Suprapubic skin (tissue), 4 donors: ENCODE results near the gene GAS7. TPM values are rescaled to one million over a fixed set of nuclear protein-coding genes. Genes with fewer than 3 reads are reported as not detected.

Experiments used
- total RNA-seq, 4 donors: library from RNA; depleted of rRNA; stranded (reverse); fragments of >200 nt; gene quantifications; one replicate each; pipeline ENCODE4 v1.1.0, GENCODE V29; 2016

Gene GAS7
- total RNA-seq, 4 donors from 2014 or later, result 45.7 to 106 (median 74.2) TPM

Other genes starting within 250 kb of the GAS7 start
- not detected for gene MYH13, start 174.4 kb upstream of the GAS7 start, total RNA-seq
- not detected for gene MYH8, start 223.3 kb upstream of the GAS7 start, total RNA-seq